ENCODE measurements around the gene RFX1.

DNA sequence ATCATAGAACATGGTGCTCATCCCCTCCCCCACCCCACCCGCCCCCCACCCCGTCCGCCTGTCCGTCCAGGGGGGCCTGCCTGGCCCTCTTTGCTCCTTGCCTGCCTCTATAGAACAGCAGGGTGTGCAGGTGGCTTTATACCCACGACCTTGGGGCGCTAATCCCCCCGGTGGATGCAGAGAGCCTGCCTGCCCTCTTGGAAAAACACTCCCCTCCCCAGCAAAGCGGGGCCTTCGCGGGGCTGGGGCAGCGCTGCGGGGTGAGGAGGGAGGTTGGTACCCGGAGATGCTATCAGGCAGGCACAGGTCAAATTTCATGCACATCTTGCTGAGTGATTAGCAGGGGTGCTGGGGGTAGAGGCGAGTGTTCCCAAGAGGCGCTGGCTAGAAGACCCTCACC lies 21.9 kb downstream of the RFX1 start:
- TF ChIP-seq, protein P1, sequence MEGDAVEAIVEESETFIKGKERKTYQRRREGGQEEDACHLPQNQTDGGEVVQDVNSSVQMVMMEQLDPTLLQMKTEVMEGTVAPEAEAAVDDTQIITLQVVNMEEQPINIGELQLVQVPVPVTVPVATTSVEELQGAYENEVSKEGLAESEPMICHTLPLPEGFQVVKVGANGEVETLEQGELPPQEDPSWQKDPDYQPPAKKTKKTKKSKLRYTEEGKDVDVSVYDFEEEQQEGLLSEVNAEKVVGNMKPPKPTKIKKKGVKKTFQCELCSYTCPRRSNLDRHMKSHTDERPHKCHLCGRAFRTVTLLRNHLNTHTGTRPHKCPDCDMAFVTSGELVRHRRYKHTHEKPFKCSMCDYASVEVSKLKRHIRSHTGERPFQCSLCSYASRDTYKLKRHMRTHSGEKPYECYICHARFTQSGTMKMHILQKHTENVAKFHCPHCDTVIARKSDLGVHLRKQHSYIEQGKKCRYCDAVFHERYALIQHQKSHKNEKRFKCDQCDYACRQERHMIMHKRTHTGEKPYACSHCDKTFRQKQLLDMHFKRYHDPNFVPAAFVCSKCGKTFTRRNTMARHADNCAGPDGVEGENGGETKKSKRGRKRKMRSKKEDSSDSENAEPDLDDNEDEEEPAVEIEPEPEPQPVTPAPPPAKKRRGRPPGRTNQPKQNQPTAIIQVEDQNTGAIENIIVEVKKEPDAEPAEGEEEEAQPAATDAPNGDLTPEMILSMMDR (IDR thresholded peaks at IDR 0.05; ENCODE audit: low read depth, low read length): no peak
- no peak for TF ChIP-seq EZH2phosphoT487 (IDR thresholded peaks at IDR 0.05; ENCODE audit: low read depth)

Measured in OCI-LY3 (cell line).